SK-N-SH treated with all-trans-retinoic acid at 6 μM for 48 hours (cell line): Measurements from ENCODE around the gene PVALB.

Experiments
- ATAC-seq: fragments of 200-7000 bp; cut with Tn5 transposase; 3 replicates; pipeline ENCODE4 v1.9.1; 2020; ENCODE audit warnings: mild to moderate bottlenecking, moderate library complexity
- ARNTL ChIP-seq: fragments of 450-650 bp; formaldehyde crosslinking; IDR thresholded peaks from 2 replicates; pipeline ENCODE4 v1.5.0; 2020; ENCODE audit warnings: low read depth, mild to moderate bottlenecking, moderate library complexity, borderline replicate concordance
- BACH2 ChIP-seq: fragments of 250-450 bp; sonication (Bioruptor Pico); IDR thresholded peaks from 2 replicates; pipeline ENCODE4 v1.9.0; 2021; ENCODE audit warnings: mild to moderate bottlenecking, borderline replicate concordance
- CSDC2 ChIP-seq: fragments of 250-450 bp; sonication (Bioruptor Pico); IDR thresholded peaks from 2 replicates; pipeline ENCODE4 v1.5.0; 2020; ENCODE audit warnings: mild to moderate bottlenecking, moderate library complexity
- GLIS3 ChIP-seq: fragments of 250-450 bp; sonication (Bioruptor Pico); IDR thresholded peaks from 2 replicates; pipeline ENCODE4 v1.5.0; 2020; ENCODE audit warnings: mild to moderate bottlenecking, moderate library complexity
- ISL1 ChIP-seq: fragments of 250-450 bp; sonication (Bioruptor Pico); IDR thresholded peaks from 2 replicates; pipeline ENCODE4 v2.1.2; 2022; ENCODE audit warnings: mild to moderate bottlenecking, moderate library complexity
- OSR1 ChIP-seq: fragments of 250-450 bp; sonication (Bioruptor Pico); IDR thresholded peaks from 2 replicates; pipeline ENCODE4 v1.8.0; 2022; ENCODE audit warnings: moderate library complexity, mild to moderate bottlenecking, inconsistent platforms
- PPARA ChIP-seq: fragments of 250-450 bp; sonication (Bioruptor Pico); IDR thresholded peaks from 2 replicates; pipeline ENCODE4 v1.5.0; 2020; ENCODE audit warnings: mild to moderate bottlenecking, borderline replicate concordance
- RARB ChIP-seq: fragments of 250-450 bp; sonication (Bioruptor Pico); IDR thresholded peaks from 2 replicates; pipeline ENCODE4 v1.8.0; 2021; ENCODE audit warnings: mild to moderate bottlenecking, moderate library complexity
- SNAI2 ChIP-seq: fragments of 250-450 bp; sonication (Bioruptor Pico); IDR thresholded peaks from 2 replicates; pipeline ENCODE4 v1.5.0; 2020; ENCODE audit warnings: mild to moderate bottlenecking, moderate library complexity
- TCF4 ChIP-seq: fragments of 250-450 bp; sonication (Bioruptor Pico); IDR thresholded peaks from 2 replicates; pipeline ENCODE4 v1.8.0; 2021; ENCODE audit warnings: mild to moderate bottlenecking, moderate library complexity, borderline replicate concordance
- TOX ChIP-seq: fragments of 250-450 bp; sonication (Bioruptor Pico); IDR thresholded peaks from 2 replicates; pipeline ENCODE4 v1.8.0; 2021; ENCODE audit warnings: mild to moderate bottlenecking, moderate library complexity, borderline replicate concordance
- ZC3H10 ChIP-seq: fragments of 250-450 bp; sonication (Bioruptor Pico); IDR thresholded peaks from 2 replicates; pipeline ENCODE4 v1.5.1; 2021; ENCODE audit warnings: mild to moderate bottlenecking, moderate library complexity
- ZFP3 ChIP-seq: fragments of 250-450 bp; sonication (Bioruptor Pico); IDR thresholded peaks from 2 replicates; pipeline ENCODE4 v1.5.0; 2020; ENCODE audit warnings: mild to moderate bottlenecking, moderate library complexity
- ZFP30 ChIP-seq: fragments of 450-650 bp; formaldehyde crosslinking; IDR thresholded peaks from 2 replicates; pipeline ENCODE4 v1.5.0; 2022; ENCODE audit warnings: mild to moderate bottlenecking, moderate library complexity
- ZNF565 ChIP-seq: fragments of 450-650 bp; formaldehyde crosslinking; conservative IDR thresholded peaks from 2 replicates; pipeline ENCODE4 v1.5.0; 2020; ENCODE audit warnings: low read depth, mild to moderate bottlenecking, moderate library complexity
- ZNF8 ChIP-seq: fragments of 450-650 bp; formaldehyde crosslinking; IDR thresholded peaks from 2 replicates; pipeline ENCODE4 v1.5.0; 2020; ENCODE audit warnings: mild to moderate bottlenecking, moderate library complexity
- TF ChIP-seq, protein P1 (sequence below): fragments of 250-450 bp; sonication (Bioruptor Pico); IDR thresholded peaks from 2 replicates; pipeline ENCODE4 v1.8.0; 2021; ENCODE audit warnings: low read depth, mild to moderate bottlenecking, moderate library complexity, borderline replicate concordance
- TF ChIP-seq, protein P2 (sequence below): fragments of 250-450 bp; sonication (Bioruptor Pico); IDR thresholded peaks from 2 replicates; pipeline ENCODE4 v1.5.0; 2020; ENCODE audit warnings: mild to moderate bottlenecking, moderate library complexity
- TF ChIP-seq, protein P3 (sequence below): fragments of 250-450 bp; sonication (Bioruptor Pico); IDR thresholded peaks from 2 replicates; pipeline ENCODE4 v1.5.1; 2020; ENCODE audit warnings: low read depth, mild to moderate bottlenecking, moderate library complexity
- TF ChIP-seq, protein P4 (sequence below): fragments of 250-450 bp; sonication (Bioruptor Pico); IDR thresholded peaks from 2 replicates; pipeline ENCODE4 v1.5.1; 2021; ENCODE audit warnings: mild to moderate bottlenecking, moderate library complexity
- TF ChIP-seq, protein P5 (sequence below): fragments of 250-450 bp; sonication (Bioruptor Pico); IDR thresholded peaks from 2 replicates; pipeline ENCODE4 v1.8.0; 2020; ENCODE audit warnings: mild to moderate bottlenecking, moderate library complexity, borderline replicate concordance

Gene PVALB

DNA sequence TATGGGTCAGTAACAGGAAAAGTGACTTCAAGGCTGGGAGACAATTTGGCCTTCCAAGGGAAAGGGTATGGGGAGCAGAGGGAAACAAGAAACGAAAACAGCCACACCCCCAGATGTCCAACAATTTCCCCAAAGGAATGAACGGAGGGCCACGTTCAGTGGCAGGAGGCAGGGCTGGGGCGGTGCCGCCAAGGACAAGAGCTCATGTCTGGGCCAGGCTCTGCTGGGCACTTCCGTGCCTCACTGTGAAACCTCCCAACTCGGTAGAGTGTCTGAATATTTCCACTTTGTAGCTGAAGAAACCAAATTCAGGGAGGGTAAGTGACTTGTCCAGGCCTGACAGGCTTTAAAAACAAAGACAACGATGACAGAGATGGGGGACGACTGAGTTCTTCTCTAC lies 52.8 kb downstream of the PVALB start:
- no peak for ATAC-seq

DNA sequence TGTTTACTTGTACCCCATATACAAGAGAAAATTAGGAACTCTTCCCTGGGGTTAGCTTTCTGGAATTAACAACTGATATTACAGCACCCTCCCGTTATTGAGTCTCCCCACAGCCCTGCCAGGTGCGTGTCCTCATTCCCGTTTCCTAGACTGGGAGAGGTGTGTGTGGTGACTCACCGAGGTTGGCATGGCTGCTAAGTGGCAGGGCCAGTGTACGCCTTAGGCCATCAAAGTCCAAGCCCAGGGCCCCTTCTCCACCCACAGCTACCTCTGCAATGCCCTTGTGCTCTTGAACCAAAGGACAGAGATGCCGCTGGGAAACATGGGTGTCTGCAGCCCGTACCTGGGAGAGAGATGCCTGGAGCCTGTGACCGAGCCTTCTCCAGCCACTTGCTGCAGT lies 53.3 kb downstream of the PVALB start:
- no peak for ATAC-seq
- TF ChIP-seq, protein P1, sequence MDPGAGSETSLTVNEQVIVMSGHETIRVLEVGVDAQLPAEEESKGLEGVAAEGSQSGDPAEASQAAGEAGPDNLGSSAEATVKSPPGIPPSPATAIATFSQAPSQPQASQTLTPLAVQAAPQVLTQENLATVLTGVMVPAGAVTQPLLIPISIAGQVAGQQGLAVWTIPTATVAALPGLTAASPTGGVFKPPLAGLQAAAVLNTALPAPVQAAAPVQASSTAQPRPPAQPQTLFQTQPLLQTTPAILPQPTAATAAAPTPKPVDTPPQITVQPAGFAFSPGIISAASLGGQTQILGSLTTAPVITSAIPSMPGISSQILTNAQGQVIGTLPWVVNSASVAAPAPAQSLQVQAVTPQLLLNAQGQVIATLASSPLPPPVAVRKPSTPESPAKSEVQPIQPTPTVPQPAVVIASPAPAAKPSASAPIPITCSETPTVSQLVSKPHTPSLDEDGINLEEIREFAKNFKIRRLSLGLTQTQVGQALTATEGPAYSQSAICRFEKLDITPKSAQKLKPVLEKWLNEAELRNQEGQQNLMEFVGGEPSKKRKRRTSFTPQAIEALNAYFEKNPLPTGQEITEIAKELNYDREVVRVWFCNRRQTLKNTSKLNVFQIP (CRISPR knock-in tag): no peak
- no peak for TF ChIP-seq ISL1 (CRISPR knock-in tag)
- TF ChIP-seq GLIS3 (CRISPR knock-in tag): no peak
- no peak for TF ChIP-seq ZNF8 (CRISPR knock-in tag)
- no peak for TF ChIP-seq RARB
- TF ChIP-seq CSDC2: no peak
- TF ChIP-seq, protein P2, sequence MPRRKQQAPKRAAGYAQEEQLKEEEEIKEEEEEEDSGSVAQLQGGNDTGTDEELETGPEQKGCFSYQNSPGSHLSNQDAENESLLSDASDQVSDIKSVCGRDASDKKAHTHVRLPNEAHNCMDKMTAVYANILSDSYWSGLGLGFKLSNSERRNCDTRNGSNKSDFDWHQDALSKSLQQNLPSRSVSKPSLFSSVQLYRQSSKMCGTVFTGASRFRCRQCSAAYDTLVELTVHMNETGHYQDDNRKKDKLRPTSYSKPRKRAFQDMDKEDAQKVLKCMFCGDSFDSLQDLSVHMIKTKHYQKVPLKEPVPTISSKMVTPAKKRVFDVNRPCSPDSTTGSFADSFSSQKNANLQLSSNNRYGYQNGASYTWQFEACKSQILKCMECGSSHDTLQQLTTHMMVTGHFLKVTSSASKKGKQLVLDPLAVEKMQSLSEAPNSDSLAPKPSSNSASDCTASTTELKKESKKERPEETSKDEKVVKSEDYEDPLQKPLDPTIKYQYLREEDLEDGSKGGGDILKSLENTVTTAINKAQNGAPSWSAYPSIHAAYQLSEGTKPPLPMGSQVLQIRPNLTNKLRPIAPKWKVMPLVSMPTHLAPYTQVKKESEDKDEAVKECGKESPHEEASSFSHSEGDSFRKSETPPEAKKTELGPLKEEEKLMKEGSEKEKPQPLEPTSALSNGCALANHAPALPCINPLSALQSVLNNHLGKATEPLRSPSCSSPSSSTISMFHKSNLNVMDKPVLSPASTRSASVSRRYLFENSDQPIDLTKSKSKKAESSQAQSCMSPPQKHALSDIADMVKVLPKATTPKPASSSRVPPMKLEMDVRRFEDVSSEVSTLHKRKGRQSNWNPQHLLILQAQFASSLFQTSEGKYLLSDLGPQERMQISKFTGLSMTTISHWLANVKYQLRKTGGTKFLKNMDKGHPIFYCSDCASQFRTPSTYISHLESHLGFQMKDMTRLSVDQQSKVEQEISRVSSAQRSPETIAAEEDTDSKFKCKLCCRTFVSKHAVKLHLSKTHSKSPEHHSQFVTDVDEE (CRISPR knock-in tag): no peak
- TF ChIP-seq ARNTL (CRISPR knock-in tag): no peak
- no peak for TF ChIP-seq OSR1 (CRISPR knock-in tag)
- no peak for TF ChIP-seq PPARA (CRISPR knock-in tag)
- TF ChIP-seq TCF4 (CRISPR knock-in tag): no peak
- TF ChIP-seq, protein P3, sequence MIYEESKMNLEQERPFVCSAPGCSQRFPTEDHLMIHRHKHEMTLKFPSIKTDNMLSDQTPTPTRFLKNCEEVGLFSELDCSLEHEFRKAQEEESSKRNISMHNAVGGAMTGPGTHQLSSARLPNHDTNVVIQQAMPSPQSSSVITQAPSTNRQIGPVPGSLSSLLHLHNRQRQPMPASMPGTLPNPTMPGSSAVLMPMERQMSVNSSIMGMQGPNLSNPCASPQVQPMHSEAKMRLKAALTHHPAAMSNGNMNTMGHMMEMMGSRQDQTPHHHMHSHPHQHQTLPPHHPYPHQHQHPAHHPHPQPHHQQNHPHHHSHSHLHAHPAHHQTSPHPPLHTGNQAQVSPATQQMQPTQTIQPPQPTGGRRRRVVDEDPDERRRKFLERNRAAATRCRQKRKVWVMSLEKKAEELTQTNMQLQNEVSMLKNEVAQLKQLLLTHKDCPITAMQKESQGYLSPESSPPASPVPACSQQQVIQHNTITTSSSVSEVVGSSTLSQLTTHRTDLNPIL (CRISPR knock-in tag): no peak
- no peak for TF ChIP-seq SNAI2 (CRISPR knock-in tag)

More for the DNA sequence above, 52.8 kb downstream of the PVALB start:
- TF ChIP-seq ZC3H10 (CRISPR knock-in tag) (no peak), BACH2 (no peak), OSR1 (CRISPR knock-in tag) (no peak), ARNTL (CRISPR knock-in tag) (no peak), TCF4 (CRISPR knock-in tag) (no peak), TOX (CRISPR knock-in tag) (no peak), CSDC2 (no peak), ZNF565 (CRISPR knock-in tag) (no peak), GLIS3 (CRISPR knock-in tag) (no peak), ZFP3 (CRISPR knock-in tag) (no peak), PPARA (CRISPR knock-in tag) (no peak), ZFP30 (CRISPR knock-in tag) (no peak), ZNF8 (CRISPR knock-in tag) (no peak)
- TF ChIP-seq, protein P3 (CRISPR knock-in tag): no peak
- TF ChIP-seq, protein P1 (CRISPR knock-in tag): no peak
- TF ChIP-seq, protein P4, sequence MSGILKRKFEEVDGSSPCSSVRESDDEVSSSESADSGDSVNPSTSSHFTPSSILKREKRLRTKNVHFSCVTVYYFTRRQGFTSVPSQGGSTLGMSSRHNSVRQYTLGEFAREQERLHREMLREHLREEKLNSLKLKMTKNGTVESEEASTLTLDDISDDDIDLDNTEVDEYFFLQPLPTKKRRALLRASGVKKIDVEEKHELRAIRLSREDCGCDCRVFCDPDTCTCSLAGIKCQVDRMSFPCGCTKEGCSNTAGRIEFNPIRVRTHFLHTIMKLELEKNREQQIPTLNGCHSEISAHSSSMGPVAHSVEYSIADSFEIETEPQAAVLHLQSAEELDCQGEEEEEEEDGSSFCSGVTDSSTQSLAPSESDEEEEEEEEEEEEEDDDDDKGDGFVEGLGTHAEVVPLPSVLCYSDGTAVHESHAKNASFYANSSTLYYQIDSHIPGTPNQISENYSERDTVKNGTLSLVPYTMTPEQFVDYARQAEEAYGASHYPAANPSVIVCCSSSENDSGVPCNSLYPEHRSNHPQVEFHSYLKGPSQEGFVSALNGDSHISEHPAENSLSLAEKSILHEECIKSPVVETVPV (CRISPR knock-in tag): no peak
- TF ChIP-seq, protein P5, sequence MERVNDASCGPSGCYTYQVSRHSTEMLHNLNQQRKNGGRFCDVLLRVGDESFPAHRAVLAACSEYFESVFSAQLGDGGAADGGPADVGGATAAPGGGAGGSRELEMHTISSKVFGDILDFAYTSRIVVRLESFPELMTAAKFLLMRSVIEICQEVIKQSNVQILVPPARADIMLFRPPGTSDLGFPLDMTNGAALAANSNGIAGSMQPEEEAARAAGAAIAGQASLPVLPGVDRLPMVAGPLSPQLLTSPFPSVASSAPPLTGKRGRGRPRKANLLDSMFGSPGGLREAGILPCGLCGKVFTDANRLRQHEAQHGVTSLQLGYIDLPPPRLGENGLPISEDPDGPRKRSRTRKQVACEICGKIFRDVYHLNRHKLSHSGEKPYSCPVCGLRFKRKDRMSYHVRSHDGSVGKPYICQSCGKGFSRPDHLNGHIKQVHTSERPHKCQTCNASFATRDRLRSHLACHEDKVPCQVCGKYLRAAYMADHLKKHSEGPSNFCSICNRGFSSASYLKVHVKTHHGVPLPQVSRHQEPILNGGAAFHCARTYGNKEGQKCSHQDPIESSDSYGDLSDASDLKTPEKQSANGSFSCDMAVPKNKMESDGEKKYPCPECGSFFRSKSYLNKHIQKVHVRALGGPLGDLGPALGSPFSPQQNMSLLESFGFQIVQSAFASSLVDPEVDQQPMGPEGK (CRISPR knock-in tag): no peak
- TF ChIP-seq, protein P2 (CRISPR knock-in tag): no peak
